ENCODE measurements around the gene DICER1.
"Not testable (repeated sequence)": the region's sequence is repeated elsewhere in the genome, so short reads cannot be mapped to it uniquely, and the experiment has no call there.

- not testable (repeated sequence) for TF ChIP-seq EZH2 (IDR thresholded peaks at IDR 0.05; ENCODE audit: borderline replicate concordance, low read depth, low read length, poor library complexity, severe bottlenecking); CTCF (conservative IDR thresholded peaks at IDR 0.05; ENCODE audit: low read depth, low read length)
Observed at GRCh38 chr14:95201745-95202144, 44.4 kb upstream of the DICER1 start.
